Upper lobe of left lung (tissue), 6 donors: ENCODE results near the gene TBKBP1. TPM values are rescaled to one million over a fixed set of nuclear protein-coding genes. Genes with fewer than 3 reads are reported as not detected.

Experiments
- ATAC-seq, 2 donors: fragments of 200-7000 bp; cut with Tn5 transposase; one replicate each; pipeline ENCODE4 v1.9.1; 2022; ENCODE audit warnings: mild to moderate bottlenecking in 2 of 2, moderate library complexity in 2 of 2; ENCODE audit not compliant: low FRiP score in 2 of 2
- DNase-seq, 2 donors: peaks; one replicate each; pipeline ENCODE4 v3.0.0-alpha.2; 2019 to 2020
- H3K27ac ChIP-seq, 4 donors: fragments of 200-600 bp; sonication (generic); one replicate each; pipeline ENCODE4 v1.5.1; 2016 to 2019
- H3K27me3 ChIP-seq, 4 donors: fragments of 200-600 bp; sonication (generic); one replicate each; pipeline ENCODE4 v1.5.1; 2017 to 2019
- H3K36me3 ChIP-seq, 4 donors: fragments of 200-600 bp; sonication (generic); one replicate each; pipeline ENCODE4 v1.5.1; 2016 to 2019
- H3K4me1 ChIP-seq, 4 donors: fragments of 200-600 bp; sonication (generic); one replicate each; pipeline ENCODE4 v1.5.1; 2018 to 2019
- H3K4me3 ChIP-seq, 4 donors: fragments of 200-600 bp; sonication (generic); one replicate each; pipeline ENCODE4 v1.5.1; 2017 to 2019; ENCODE audit warnings: mild to moderate bottlenecking in 2 of 4, moderate library complexity in 1 of 4
- H3K9me3 ChIP-seq, 4 donors: fragments of 200-600 bp; sonication (generic); one replicate each; pipeline ENCODE4 v1.5.1; 2018 to 2019
- EP300 ChIP-seq, 4 donors: sonication (generic); formaldehyde crosslinking; IDR thresholded peaks; one replicate each; pipeline ENCODE4 v1.5.1; 2017; ENCODE audit warnings: antibody characterized with exemption in 4 of 4, control low read depth in 2 of 4
- POLR2A ChIP-seq, 4 donors: fragments of 450-650 bp; IDR thresholded peaks; one replicate each; pipeline ENCODE4 v1.5.1; 2016 to 2017; ENCODE audit warnings: antibody characterized with exemption in 4 of 4, mild to moderate bottlenecking in 2 of 4
- POLR2AphosphoS5 ChIP-seq, 2 donors: sonication (generic); formaldehyde crosslinking; IDR thresholded peaks; one replicate each; pipeline ENCODE4 v1.5.1; 2017; ENCODE audit warnings: antibody characterized with exemption in 2 of 2
- WGBS, 2 donors: methylation state at CpG; one replicate each; pipeline ENCODE4 v1.1.5; 2017 to 2018; 5-methylcytosine and 5-hydroxymethylcytosine counted together
- total RNA-seq, 6 donors: library from RNA; depleted of rRNA in 4 of 6; stranded (reverse); fragments of >200 nt in 4 of 6; gene quantifications; one replicate each; pipeline versions ENCODE4 v1.1.0 to v1.2.1, GENCODE V29; 2016 to 2021
- TF ChIP-seq, protein P1 (sequence below), 6 experiments: fragments of 450-650 bp in 4 of 6; fragments of 200-600 bp in 2 of 6; sonication (generic) in 2 of 6; IDR thresholded peaks; one replicate each; pipeline ENCODE4 v1.5.1; 2016 to 2019; ENCODE audit warnings: antibody characterized with exemption in 6 of 6
- donor health status: DM: no; HTN: no; CAD: no; lungs with moderate emphysema.
- donor health status: DM: no; HTN: yes; CAD: no; lungs with severe emphysema.

The TBKBP1 gene
- total RNA-seq, 6 donors from 2014 or later: 6.4 to 28.3 (median 12.8) TPM

DNA sequence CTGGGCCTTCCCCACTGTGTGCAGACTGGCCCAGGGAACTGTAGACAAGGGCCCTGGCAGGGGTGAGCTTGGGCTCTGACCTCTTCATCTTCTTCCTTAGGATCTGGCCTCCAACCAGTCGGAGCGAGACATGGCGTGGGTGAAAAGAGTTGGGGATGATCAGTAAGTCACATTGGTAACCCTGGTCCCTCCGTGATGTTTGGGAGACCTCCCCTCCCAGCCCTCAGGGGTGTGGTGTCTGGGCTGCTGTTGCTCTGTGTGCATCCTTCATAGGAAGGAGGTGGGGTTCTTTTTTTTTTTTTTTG, 5.5 kb downstream of the TBKBP1 start:
- peaks cover 0 to 32% (median 14%) of the 10 kb centered on the region in 4 donors for H3K36me3 ChIP-seq
- peaks cover 14 to 46% (median 28%) of the 10 kb centered on the region in 4 donors for H3K4me1 ChIP-seq
- DNase-seq: no peak
- H3K27me3 ChIP-seq: no peaks in the 10 kb centered on the region
- H3K4me3 ChIP-seq: no peak overlapping the region
- TF ChIP-seq, protein P1, sequence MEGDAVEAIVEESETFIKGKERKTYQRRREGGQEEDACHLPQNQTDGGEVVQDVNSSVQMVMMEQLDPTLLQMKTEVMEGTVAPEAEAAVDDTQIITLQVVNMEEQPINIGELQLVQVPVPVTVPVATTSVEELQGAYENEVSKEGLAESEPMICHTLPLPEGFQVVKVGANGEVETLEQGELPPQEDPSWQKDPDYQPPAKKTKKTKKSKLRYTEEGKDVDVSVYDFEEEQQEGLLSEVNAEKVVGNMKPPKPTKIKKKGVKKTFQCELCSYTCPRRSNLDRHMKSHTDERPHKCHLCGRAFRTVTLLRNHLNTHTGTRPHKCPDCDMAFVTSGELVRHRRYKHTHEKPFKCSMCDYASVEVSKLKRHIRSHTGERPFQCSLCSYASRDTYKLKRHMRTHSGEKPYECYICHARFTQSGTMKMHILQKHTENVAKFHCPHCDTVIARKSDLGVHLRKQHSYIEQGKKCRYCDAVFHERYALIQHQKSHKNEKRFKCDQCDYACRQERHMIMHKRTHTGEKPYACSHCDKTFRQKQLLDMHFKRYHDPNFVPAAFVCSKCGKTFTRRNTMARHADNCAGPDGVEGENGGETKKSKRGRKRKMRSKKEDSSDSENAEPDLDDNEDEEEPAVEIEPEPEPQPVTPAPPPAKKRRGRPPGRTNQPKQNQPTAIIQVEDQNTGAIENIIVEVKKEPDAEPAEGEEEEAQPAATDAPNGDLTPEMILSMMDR (IDR thresholded peaks at IDR 0.05): no peak
- TF ChIP-seq POLR2A (IDR thresholded peaks at IDR 0.05): no peak
- no peak for TF ChIP-seq EP300 (IDR thresholded peaks at IDR 0.05)
- TF ChIP-seq POLR2AphosphoS5 (IDR thresholded peaks at IDR 0.05): no peak
- 93 to 94% methylated on average over 4 of the region's 4 CpGs for WGBS, 2 donors
- H3K27ac ChIP-seq: no peak overlapping the region
- ATAC-seq: no peak
- H3K9me3 ChIP-seq: no peaks in the 10 kb centered on the region

DNA sequence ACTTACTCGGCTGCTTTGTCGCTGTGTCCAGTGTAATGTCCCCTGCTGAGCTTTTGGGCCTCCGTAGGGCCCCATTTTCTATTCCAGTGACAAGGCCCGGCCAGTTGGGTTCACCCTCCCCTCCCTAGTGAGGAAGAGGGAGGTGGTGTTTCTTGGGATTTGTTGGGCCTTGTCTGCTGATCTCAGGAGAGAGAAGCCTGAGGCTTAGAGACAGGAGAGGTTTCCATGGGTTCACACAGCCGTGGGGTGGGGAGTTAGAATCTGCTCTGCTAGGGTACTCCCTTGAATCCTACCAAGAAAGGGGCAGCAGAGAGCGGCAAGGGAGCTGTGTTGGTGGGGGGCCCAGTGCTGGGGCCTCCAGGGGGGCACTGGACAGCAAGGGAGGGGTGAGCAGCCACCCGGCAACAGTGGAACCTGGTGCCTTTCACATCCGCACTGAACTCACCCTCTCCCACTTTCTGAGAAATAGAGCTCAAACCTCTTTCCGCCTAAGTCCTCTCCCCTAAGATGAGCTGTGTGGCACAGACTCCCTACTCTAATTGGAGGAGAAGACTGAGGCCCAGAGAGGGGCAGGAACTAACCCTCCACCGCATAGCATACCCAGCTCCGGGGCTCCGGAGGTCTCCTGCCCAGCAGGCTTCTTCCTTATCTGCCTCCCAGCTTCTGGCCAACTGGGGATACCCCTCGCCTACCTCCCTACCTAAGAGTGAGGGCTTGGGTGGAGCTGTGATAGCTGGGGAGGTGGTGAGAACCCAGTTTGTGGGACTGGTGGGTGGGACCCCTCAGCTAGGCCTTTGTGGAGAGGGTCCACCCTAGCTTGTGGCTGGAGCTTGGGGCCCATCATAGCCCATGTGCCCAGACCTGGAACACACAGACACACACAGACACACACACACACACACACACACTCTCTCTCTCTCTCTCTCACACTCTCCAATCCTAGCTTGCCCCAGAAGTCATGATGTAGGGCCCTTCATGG, 6.8 kb downstream of the TBKBP1 start:
- H3K4me3 ChIP-seq: peak overlapping the region in 1 of 4 donors; percentile 8
- peak overlapping the region in 3 of 4 donors; percentile 17 to 40 (median 18) for H3K27ac ChIP-seq
- H3K4me1 ChIP-seq: peaks cover 13 to 41% (median 23%) of the 10 kb centered on the region in 4 donors
- H3K9me3 ChIP-seq: no peaks in the 10 kb centered on the region
- ATAC-seq (no peak), DNase-seq (no peak)
- no peaks in the 10 kb centered on the region for H3K27me3 ChIP-seq
- peaks cover 0 to 35% (median 14%) of the 10 kb centered on the region in 4 donors for H3K36me3 ChIP-seq
- 89 to 97% methylated on average over 12 to 13 of the region's 13 CpGs for WGBS, 2 donors
- no peak for TF ChIP-seq EP300 (IDR thresholded peaks at IDR 0.05)

DNA sequence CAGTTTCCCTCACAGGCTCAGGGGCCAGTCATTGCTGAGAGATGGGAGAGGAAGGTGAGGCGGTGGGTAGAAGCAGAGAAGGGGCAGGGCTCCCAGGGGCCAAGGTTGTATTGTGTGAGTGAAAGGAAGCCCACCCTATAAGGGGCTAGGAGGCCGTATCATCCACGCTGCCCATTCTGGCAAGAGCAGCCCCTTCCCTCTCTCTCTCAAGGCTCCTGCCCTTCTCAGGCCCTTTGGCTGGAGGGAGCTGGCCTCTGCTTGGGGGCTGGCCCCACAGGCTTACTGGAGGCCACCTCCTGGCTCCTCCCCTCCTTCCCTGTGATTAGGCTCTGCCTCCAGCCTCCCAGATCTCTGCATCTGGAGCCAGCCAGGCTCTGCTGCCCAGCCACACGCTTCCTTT, 7.6 kb downstream of the TBKBP1 start:
- peaks cover 9 to 41% (median 26%) of the 10 kb centered on the region in 4 donors for H3K4me1 ChIP-seq
- no peak for DNase-seq
- WGBS, 2 donors: 95 to 100% methylated on average over 4 of the region's 4 CpGs

DNA sequence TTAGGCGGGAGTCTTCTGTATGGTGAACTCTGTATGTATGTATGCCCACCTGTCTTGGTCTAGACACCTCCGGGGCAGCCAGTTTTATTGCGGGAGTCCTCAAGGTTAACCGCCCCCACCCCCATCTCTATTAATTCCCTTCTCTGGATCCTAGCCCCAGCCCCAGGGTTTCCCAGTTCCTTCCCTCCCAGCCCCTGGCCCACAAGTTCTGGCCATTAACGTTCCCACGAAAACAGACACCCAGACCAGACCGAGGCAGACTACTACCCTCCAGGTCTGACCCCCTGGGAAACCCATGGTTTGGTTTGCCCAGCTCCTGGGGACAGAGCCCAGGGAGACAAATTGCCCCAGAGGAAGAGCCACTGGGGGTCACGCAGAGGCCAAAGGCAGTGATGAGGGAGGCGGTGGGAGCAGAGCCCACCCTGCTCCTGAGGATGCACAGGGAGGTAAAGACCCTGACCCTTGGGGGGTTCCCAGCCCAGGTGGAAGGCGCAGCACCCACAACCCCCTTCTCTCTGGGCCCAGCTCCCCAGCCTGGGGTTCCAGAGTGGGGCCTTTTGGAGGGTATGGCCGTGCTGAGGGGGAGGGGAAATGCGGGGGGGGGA, 8.5 kb downstream of the TBKBP1 start:
- 83 to 91% methylated on average over 12 of the region's 12 CpGs for WGBS, 2 donors
- no peak overlapping the region for H3K27ac ChIP-seq
- peaks cover 15 to 41% (median 33%) of the 10 kb centered on the region in 4 donors for H3K4me1 ChIP-seq
- ATAC-seq (no peak), DNase-seq (no peak)
- peaks cover 0 to 30% (median 14%) of the 10 kb centered on the region in 4 donors for H3K36me3 ChIP-seq
- H3K4me3 ChIP-seq: no peak overlapping the region
- no peaks in the 10 kb centered on the region for H3K9me3 ChIP-seq
- TF ChIP-seq, protein P1 (IDR thresholded peaks at IDR 0.05): no peak
- TF ChIP-seq POLR2A (IDR thresholded peaks at IDR 0.05) (no peak), EP300 (IDR thresholded peaks at IDR 0.05) (no peak), POLR2AphosphoS5 (IDR thresholded peaks at IDR 0.05) (no peak)
- no peaks in the 10 kb centered on the region for H3K27me3 ChIP-seq

More for the DNA sequence above, 7.6 kb downstream of the TBKBP1 start:
- TF ChIP-seq, protein P1 (IDR thresholded peaks at IDR 0.05): no peak
- TF ChIP-seq POLR2A (IDR thresholded peaks at IDR 0.05) (no peak), POLR2AphosphoS5 (IDR thresholded peaks at IDR 0.05) (no peak), EP300 (IDR thresholded peaks at IDR 0.05) (no peak)
- Histone ChIP-seq H3K9me3 (no peaks in the 10 kb centered on the region), H3K27ac (peak overlapping the region in 1 of 4 donors; percentile 40), H3K27me3 (no peaks in the 10 kb centered on the region), H3K4me3 (no peak overlapping the region), H3K36me3 (peaks cover 0 to 35% (median 14%) of the 10 kb centered on the region in 4 donors)
- ATAC-seq: no peak

DNA sequence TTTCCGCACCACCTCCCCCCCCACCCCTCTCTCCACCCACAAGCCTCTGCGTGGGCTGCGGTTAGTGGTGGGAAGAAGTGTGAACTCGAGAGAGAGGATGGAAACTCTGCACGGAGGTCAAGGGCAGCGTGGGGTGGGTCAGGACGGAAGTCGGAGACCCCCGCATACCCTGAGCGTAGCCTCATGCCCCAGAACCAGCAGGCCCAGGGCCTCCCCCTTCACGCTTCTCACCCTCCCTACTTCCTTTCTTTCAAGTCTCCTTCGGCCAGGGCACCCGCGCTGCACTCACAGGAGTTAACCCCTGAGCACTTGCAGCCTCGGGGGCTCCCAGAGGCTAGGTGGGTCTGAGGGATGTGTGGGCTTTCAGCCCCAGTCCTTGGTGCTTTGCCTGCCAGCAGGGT, 9.2 kb downstream of the TBKBP1 start:
- no peaks in the 10 kb centered on the region for H3K27me3 ChIP-seq
- no peak overlapping the region for H3K4me3 ChIP-seq
- peak overlapping the region in 1 of 4 donors; percentile 30 for H3K27ac ChIP-seq
- WGBS, 2 donors: 50 to 53% methylated on average over 15 of the region's 15 CpGs
- H3K36me3 ChIP-seq: peaks cover 0 to 30% (median 14%) of the 10 kb centered on the region in 4 donors
- TF ChIP-seq POLR2A (IDR thresholded peaks at IDR 0.05) (no peak), EP300 (IDR thresholded peaks at IDR 0.05) (no peak), POLR2AphosphoS5 (IDR thresholded peaks at IDR 0.05) (no peak)
- TF ChIP-seq, protein P1 (IDR thresholded peaks at IDR 0.05): no peak
- peaks cover 15 to 43% (median 35%) of the 10 kb centered on the region in 4 donors for H3K4me1 ChIP-seq
- no peak for ATAC-seq
- no peaks in the 10 kb centered on the region for H3K9me3 ChIP-seq
- DNase-seq: no peak
